ENCODE data around the gene PTPRB.

The PTPRB gene

DNA sequence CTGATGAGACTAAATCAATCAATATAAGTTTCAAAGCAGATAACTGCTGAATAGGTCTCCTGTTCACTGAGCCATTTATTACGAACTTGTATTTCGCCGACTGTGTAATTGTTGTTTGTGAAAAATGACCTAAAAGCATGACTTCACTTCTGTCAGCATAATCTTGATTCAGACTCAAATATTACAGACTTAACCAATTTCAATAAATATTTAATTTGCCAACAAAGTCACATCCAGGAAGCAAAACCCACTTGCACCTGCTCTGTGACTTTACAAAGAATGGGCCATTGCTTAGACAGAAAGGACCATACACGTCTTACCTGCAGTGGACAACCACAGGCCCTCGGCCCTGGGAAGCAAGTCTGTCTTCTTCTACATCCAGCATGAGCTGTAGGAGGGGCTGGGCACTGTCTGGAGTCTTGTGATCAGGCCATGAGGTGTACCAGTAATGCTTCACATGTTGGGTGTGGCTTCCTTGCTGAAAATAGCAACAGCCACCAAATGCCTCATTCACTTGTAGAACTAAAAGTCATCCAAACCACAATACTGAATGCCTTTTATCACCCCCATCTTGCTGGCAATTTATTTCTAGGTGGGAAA, 23.5 kb upstream of the PTPRB start:
- H3K4me3 ChIP-seq (ENCODE audit: low read depth, low read length) = no peak overlapping the region
- peaks cover 27% of the 10 kb centered on the region for H3K4me1 ChIP-seq (ENCODE audit: control insufficient read depth, insufficient read depth, low read length)
- no peaks in the 10 kb centered on the region for H3K9me3 ChIP-seq (ENCODE audit: control insufficient read depth, insufficient read depth, low read depth, low read length)
- no peak overlapping the region for H3K27ac ChIP-seq (ENCODE audit: low read depth, low read length)
- H3K27me3 ChIP-seq (ENCODE audit: control insufficient read depth, insufficient read depth, low read length) = no peaks in the 10 kb centered on the region
- no peaks in the 10 kb centered on the region for H3K36me3 ChIP-seq (ENCODE audit: control insufficient read depth, insufficient read depth, low read length)
- H3K9ac ChIP-seq (ENCODE audit: low read length) = no peak overlapping the region

DNA sequence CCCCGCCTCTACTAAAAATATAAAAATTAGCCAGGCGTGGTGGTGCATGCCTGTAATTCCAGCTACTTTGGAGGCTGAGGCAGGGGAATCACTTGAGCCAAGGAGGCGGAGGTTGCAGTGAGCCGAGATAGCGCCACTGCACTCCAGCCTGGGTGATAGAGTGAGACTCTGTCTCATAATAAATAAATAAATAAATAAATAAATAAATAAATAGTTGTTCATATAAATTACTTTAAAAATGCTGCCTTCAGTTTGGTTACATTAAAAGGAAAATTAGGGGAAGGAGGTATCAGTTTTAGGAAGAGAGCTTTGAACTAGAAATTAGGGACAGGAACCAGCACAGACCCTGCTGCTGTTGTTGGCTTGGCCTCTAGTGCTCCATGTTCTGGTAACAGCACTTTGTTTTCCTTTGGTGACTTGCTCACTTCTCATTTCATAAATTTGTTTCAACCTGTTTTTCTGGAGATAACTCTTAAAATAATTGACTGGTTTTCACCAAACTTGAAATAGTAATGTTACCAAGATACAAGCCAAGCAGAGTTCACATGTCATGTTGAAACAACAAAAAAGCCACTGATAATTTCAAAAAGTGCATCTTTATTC, 22.9 kb upstream of the PTPRB start:
- no peak overlapping the region for H3K9ac ChIP-seq (ENCODE audit: low read length)
- no peak overlapping the region for H3K27ac ChIP-seq (ENCODE audit: low read depth, low read length)
- H3K36me3 ChIP-seq (ENCODE audit: control insufficient read depth, insufficient read depth, low read length) = no peaks in the 10 kb centered on the region
- peaks cover 27% of the 10 kb centered on the region for H3K4me1 ChIP-seq (ENCODE audit: control insufficient read depth, insufficient read depth, low read length)
- no peaks in the 10 kb centered on the region for H3K27me3 ChIP-seq (ENCODE audit: control insufficient read depth, insufficient read depth, low read length)
- H3K4me3 ChIP-seq (ENCODE audit: low read depth, low read length) = no peak overlapping the region
- no peaks in the 10 kb centered on the region for H3K9me3 ChIP-seq (ENCODE audit: control insufficient read depth, insufficient read depth, low read depth, low read length)

DNA sequence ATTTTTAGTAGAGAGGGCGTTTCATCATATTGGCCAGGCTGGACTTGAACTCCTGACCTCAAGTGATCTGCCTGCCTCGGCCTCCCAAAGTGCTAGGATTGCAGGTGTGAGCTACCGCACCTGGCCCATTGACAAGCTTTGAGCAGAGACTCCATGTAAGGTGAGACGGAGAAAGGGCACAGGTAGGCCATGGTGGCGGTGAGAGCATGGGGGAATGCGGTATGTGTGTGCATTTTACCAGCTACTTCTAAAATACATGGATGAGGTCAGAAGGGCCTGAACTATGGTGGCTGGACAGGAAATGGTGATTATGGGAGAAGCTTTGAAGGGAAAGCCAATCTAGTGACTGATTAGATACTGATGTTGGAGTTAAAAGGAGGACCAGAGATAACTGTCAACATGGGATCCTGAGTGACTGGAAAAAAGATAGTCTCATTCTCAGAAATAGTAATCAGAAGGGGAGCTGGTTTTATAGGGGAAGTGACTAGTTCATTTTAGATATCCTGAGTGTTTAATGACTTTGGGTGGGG, 21.9 kb upstream of the PTPRB start:
- H3K9ac ChIP-seq (ENCODE audit: low read length) = no peak overlapping the region
- no peak overlapping the region for H3K27ac ChIP-seq (ENCODE audit: low read depth, low read length)
- no peak overlapping the region for H3K4me3 ChIP-seq (ENCODE audit: low read depth, low read length)
- H3K4me1 ChIP-seq (ENCODE audit: control insufficient read depth, insufficient read depth, low read length) = peaks cover 17% of the 10 kb centered on the region
- H3K36me3 ChIP-seq (ENCODE audit: control insufficient read depth, insufficient read depth, low read length) = no peaks in the 10 kb centered on the region
- no peaks in the 10 kb centered on the region for H3K9me3 ChIP-seq (ENCODE audit: control insufficient read depth, insufficient read depth, low read depth, low read length)
- no peaks in the 10 kb centered on the region for H3K27me3 ChIP-seq (ENCODE audit: control insufficient read depth, insufficient read depth, low read length)

DNA sequence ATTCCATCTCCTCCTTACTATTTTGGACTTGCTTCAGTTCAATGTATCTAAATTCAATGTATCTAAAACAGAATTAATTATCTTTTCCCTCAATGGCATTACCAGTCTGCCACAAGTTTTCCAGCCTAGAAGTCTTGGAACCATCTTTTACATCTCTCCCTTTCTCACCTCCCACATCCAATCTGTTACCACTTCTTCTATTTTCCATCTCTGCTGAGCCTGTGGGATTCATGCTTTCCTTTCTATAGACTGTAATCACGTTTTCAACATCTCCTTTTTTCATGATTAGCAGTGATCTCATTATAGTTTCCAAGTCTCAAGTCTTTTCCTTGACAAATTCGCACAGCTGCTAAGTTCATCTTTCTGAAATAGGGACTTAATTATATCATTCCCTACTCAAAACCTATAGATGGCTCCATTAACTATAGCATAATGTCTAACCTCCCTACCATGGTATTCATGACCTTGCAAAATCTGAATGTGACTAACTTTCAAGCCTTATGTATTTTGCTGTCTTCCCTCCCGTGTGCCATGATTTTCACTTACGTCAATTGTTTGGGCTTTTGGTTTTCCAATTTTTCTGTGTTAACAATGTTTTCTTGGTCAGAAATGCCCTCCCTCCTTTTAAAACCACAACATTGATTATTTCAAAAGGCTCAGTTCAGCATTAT, 20.5 kb upstream of the PTPRB start:
- H3K4me1 ChIP-seq (ENCODE audit: control insufficient read depth, insufficient read depth, low read length) = peaks cover 10% of the 10 kb centered on the region
- no peaks in the 10 kb centered on the region for H3K36me3 ChIP-seq (ENCODE audit: control insufficient read depth, insufficient read depth, low read length)
- H3K27me3 ChIP-seq (ENCODE audit: control insufficient read depth, insufficient read depth, low read length) = no peaks in the 10 kb centered on the region
- no peak overlapping the region for H3K27ac ChIP-seq (ENCODE audit: low read depth, low read length)
- no peaks in the 10 kb centered on the region for H3K9me3 ChIP-seq (ENCODE audit: control insufficient read depth, insufficient read depth, low read depth, low read length)
- H3K9ac ChIP-seq (ENCODE audit: low read length) = no peak overlapping the region
- H3K4me3 ChIP-seq (ENCODE audit: low read depth, low read length) = no peak overlapping the region

DNA sequence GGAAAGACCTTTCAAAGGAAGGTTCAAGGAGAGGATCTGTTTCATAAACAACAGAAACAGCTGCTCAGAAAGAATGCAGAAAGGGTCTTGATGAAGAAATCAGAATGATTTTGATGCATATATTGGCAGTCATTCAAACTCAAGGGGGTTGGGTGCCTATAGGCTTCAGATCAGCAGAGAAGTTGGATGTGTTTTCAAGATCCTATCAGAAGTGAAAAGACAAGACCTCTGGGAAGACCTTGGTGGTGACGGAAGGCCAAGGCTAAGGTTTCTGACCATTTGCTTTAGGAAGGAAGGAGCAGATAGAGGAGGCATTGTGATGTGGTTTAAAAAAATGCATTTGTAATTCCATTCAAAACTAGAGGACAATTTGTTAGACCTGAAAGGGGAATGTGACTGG, 15.2 kb upstream of the PTPRB start:
- no peak overlapping the region for H3K9ac ChIP-seq (ENCODE audit: low read length)
- no peaks in the 10 kb centered on the region for H3K4me1 ChIP-seq (ENCODE audit: control insufficient read depth, insufficient read depth, low read length)
- no peaks in the 10 kb centered on the region for H3K27me3 ChIP-seq (ENCODE audit: control insufficient read depth, insufficient read depth, low read length)
- H3K4me3 ChIP-seq (ENCODE audit: low read depth, low read length) = no peak overlapping the region
- no peaks in the 10 kb centered on the region for H3K9me3 ChIP-seq (ENCODE audit: control insufficient read depth, insufficient read depth, low read depth, low read length)
- H3K36me3 ChIP-seq (ENCODE audit: control insufficient read depth, insufficient read depth, low read length) = no peaks in the 10 kb centered on the region
- H3K27ac ChIP-seq (ENCODE audit: low read depth, low read length) = no peak overlapping the region

DNA sequence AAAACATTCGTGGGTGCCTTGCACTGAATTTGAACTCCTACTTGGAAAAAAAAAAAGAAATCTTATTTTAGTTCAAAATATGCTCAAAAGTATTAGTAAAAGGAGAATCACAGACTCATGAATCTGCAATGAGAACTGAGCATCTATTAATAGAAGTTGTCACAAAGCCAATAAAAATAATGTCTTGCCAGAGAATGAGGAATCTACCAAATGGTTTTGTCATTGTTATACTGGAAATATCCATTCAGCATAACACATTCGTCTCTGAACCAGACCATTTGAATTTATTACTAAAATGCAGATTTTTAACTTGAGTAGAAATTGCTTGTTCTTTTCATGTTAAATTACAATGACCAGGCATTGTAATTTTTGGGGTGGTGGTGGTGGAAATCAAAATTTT, 11.6 kb upstream of the PTPRB start:
- Histone ChIP-seq H3K27ac (ENCODE audit: low read depth, low read length) (no peak overlapping the region), H3K27me3 (ENCODE audit: control insufficient read depth, insufficient read depth, low read length) (no peaks in the 10 kb centered on the region), H3K36me3 (ENCODE audit: control insufficient read depth, insufficient read depth, low read length) (no peaks in the 10 kb centered on the region), H3K4me1 (ENCODE audit: control insufficient read depth, insufficient read depth, low read length) (peaks cover 22% of the 10 kb centered on the region), H3K4me3 (ENCODE audit: low read depth, low read length) (no peak overlapping the region), H3K9me3 (ENCODE audit: control insufficient read depth, insufficient read depth, low read depth, low read length) (no peaks in the 10 kb centered on the region), H3K9ac (ENCODE audit: low read length) (no peak overlapping the region)

DNA sequence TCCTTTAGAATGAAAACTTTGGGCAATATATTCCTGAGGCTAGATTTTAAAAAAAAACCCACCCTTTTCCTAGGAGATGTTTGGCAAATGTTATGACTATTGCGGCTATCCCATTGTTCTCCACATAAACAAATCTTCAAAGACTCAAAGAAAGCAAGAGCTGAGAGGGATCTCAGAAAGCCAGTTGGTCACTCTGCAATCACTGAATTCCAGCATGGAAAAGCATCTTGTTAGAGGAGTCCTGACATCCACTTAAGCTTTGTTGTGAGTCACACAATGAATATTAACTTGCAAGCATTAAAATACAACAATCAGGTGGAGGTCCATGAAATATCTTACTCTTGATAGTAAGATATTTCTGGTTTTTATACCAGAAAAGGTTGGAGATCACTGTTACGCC, 11.0 kb upstream of the PTPRB start:
- H3K4me3 ChIP-seq (ENCODE audit: low read depth, low read length) = no peak overlapping the region
- no peaks in the 10 kb centered on the region for H3K36me3 ChIP-seq (ENCODE audit: control insufficient read depth, insufficient read depth, low read length)
- no peak overlapping the region for H3K9ac ChIP-seq (ENCODE audit: low read length)
- H3K4me1 ChIP-seq (ENCODE audit: control insufficient read depth, insufficient read depth, low read length) = peaks cover 22% of the 10 kb centered on the region
- H3K9me3 ChIP-seq (ENCODE audit: control insufficient read depth, insufficient read depth, low read depth, low read length) = no peaks in the 10 kb centered on the region
- no peak overlapping the region for H3K27ac ChIP-seq (ENCODE audit: low read depth, low read length)
- H3K27me3 ChIP-seq (ENCODE audit: control insufficient read depth, insufficient read depth, low read length) = no peaks in the 10 kb centered on the region

DNA sequence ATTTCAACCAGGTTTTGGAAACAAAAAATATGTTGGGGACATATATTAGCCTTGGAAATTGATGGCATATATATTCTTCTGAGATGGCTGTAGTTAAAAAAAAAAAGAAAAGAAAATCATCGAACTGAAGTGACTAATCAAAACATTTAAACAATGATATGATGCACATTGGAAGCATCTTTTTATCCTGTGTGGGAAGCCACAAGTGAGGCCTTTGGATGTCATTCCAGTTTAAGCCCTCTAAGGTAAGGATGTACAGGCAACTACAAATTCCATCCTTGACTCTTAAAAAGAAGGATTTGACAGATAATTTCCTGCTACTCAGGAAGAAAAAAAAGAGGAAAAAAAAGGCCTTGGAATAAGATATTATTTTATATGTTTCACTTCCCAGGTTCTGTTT, 9.6 kb upstream of the PTPRB start:
- Histone ChIP-seq H3K9ac (ENCODE audit: low read length) (no peak overlapping the region), H3K27ac (ENCODE audit: low read depth, low read length) (peak overlapping the region; percentile 52; the same call in 1 of the 2 replicates), H3K9me3 (ENCODE audit: control insufficient read depth, insufficient read depth, low read depth, low read length) (no peaks in the 10 kb centered on the region), H3K27me3 (ENCODE audit: control insufficient read depth, insufficient read depth, low read length) (no peaks in the 10 kb centered on the region), H3K4me3 (ENCODE audit: low read depth, low read length) (no peak overlapping the region), H3K36me3 (ENCODE audit: control insufficient read depth, insufficient read depth, low read length) (no peaks in the 10 kb centered on the region), H3K4me1 (ENCODE audit: control insufficient read depth, insufficient read depth, low read length) (peaks cover 22% of the 10 kb centered on the region)

DNA sequence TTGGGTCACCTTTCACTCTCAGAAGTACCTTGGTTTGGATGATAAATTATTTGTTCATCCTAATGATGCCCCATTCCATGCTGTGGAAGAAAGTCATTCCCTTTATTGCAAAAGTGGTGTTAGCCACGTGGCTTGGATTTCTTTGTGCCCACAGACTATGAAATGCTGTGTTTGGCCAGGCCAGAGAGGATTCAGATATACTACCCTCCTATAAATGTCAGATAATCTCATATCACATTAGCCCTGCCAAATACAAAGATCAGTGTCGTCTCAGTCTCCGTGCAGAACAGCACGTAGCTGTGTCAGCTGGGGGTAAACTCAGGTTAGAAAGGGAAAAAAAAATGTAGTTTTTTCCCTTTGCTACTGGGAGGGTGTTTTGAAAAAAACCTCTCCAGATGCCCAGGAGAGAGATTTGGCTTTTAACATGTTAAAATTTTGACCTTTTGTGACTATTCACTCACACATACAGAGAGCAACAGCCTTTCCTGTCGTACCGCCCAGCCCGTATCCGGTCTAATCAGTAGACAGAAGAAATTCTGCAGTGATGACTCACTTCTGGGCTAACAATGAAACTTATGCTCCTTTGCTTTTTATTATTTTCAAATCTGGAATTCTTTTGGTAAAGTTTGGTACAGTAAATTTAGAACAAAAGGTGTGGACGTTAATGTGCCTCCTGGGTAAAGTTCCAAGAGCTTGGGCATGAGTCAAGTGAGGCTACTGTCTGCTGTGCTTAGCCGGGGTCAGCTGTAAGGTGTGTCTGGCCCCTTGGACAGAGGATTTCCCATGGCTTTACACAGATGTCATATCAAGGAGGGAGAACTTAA, 8.5 kb upstream of the PTPRB start:
- peak overlapping the region; percentile 52 for H3K27ac ChIP-seq (ENCODE audit: low read depth, low read length)
- H3K9ac ChIP-seq (ENCODE audit: low read length) = peak overlapping the region; percentile 40
- H3K4me1 ChIP-seq (ENCODE audit: control insufficient read depth, insufficient read depth, low read length) = peaks cover 22% of the 10 kb centered on the region
- H3K4me3 ChIP-seq (ENCODE audit: low read depth, low read length) = no peak overlapping the region
- H3K36me3 ChIP-seq (ENCODE audit: control insufficient read depth, insufficient read depth, low read length) = no peaks in the 10 kb centered on the region
- no peaks in the 10 kb centered on the region for H3K27me3 ChIP-seq (ENCODE audit: control insufficient read depth, insufficient read depth, low read length)
- no peaks in the 10 kb centered on the region for H3K9me3 ChIP-seq (ENCODE audit: control insufficient read depth, insufficient read depth, low read depth, low read length)

DNA sequence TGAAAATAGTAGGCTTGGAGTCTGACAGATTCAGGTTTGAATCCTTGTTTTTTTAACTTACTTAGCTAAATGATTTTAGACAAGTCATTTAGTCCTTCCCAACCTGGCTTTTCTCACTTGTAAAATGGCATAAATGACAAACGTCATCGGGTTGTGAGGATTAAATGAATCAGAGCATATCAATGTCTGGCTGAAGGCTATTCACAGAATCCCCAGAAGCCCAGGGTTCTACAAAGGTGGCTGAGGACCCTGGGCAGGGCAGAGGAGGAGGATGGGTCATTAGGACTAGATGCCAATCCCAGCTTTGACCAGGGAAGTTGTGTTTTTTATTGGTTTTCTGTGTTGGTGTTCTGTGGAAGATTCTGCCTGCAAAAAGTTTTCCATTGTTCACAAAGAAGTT, 7.6 kb upstream of the PTPRB start:
- peak overlapping the region; percentile 52; the same call in 1 of the 2 replicates for H3K27ac ChIP-seq (ENCODE audit: low read depth, low read length)
- H3K36me3 ChIP-seq (ENCODE audit: control insufficient read depth, insufficient read depth, low read length) = no peaks in the 10 kb centered on the region
- H3K4me3 ChIP-seq (ENCODE audit: low read depth, low read length) = no peak overlapping the region
- no peaks in the 10 kb centered on the region for H3K27me3 ChIP-seq (ENCODE audit: control insufficient read depth, insufficient read depth, low read length)
- no peaks in the 10 kb centered on the region for H3K9me3 ChIP-seq (ENCODE audit: control insufficient read depth, insufficient read depth, low read depth, low read length)
- peaks cover 22% of the 10 kb centered on the region for H3K4me1 ChIP-seq (ENCODE audit: control insufficient read depth, insufficient read depth, low read length)
- no peak overlapping the region for H3K9ac ChIP-seq (ENCODE audit: low read length)

DNA sequence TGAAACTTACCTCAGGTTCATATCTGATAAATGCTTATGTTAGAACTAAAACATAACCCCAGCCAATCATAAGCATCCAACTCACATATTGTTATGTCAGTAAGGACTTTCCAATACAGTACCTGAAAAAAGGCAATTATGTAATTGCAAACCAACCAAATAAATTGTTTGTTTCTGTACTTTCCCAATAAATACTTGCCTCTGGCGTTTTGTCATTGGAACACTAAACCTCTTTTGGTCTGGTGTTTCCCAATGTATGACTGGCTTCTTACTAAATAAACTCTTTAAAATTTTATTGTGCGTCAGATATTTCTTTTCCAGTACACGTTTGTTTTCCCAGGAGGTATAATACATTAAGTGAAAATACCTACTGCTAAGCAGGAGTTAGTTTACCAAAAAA, 6.7 kb upstream of the PTPRB start:
- Histone ChIP-seq H3K27me3 (ENCODE audit: control insufficient read depth, insufficient read depth, low read length) (no peaks in the 10 kb centered on the region), H3K36me3 (ENCODE audit: control insufficient read depth, insufficient read depth, low read length) (no peaks in the 10 kb centered on the region), H3K27ac (ENCODE audit: low read depth, low read length) (no peak overlapping the region), H3K4me3 (ENCODE audit: low read depth, low read length) (no peak overlapping the region), H3K9ac (ENCODE audit: low read length) (no peak overlapping the region), H3K9me3 (ENCODE audit: control insufficient read depth, insufficient read depth, low read depth, low read length) (no peaks in the 10 kb centered on the region), H3K4me1 (ENCODE audit: control insufficient read depth, insufficient read depth, low read length) (peaks cover 22% of the 10 kb centered on the region)
